Immature natural killer cell (primary cell): ENCODE measurements around the gene SMARCD2. TPM values are rescaled to one million over a fixed set of nuclear protein-coding genes. Genes with fewer than 3 reads are reported as not detected.
A peak's percentile ranks its signal among the peaks of the same experiment; 100 is the strongest.

Experiments
- DNase-seq, 3 donors: peaks; one replicate each; pipeline ENCODE4 v3.0.0; 2022; ENCODE audit warnings: mixed read lengths in 1 of 3
- H3K27ac Mint-ChIP-seq, 6 donors: one replicate each; pipeline ENCODE4 v1.8.0; 2020; ENCODE audit warnings: mixed read lengths in 6 of 6, mild to moderate bottlenecking in 5 of 6, inconsistent platforms in 4 of 6, moderate library complexity in 3 of 6
- H3K27me3 Mint-ChIP-seq, 3 donors: one replicate each; pipeline ENCODE4 v1.8.0; 2020 to 2021; ENCODE audit warnings: low read depth in 3 of 3, mild to moderate bottlenecking in 3 of 3, mixed read lengths in 3 of 3, moderate library complexity in 3 of 3, inconsistent platforms in 1 of 3
- H3K36me3 Mint-ChIP-seq, 3 donors: one replicate each; pipeline ENCODE4 v1.8.0; 2020; ENCODE audit warnings: mixed read lengths in 3 of 3, inconsistent platforms in 2 of 3, mild to moderate bottlenecking in 2 of 3
- H3K4me1 Mint-ChIP-seq, 2 donors: one replicate each; pipeline ENCODE4 v1.8.0; 2020; ENCODE audit warnings: inconsistent platforms in 2 of 2, mild to moderate bottlenecking in 2 of 2, mixed read lengths in 2 of 2, moderate library complexity in 1 of 2
- H3K4me3 Mint-ChIP-seq, 5 donors: one replicate each; pipeline ENCODE4 v1.8.0; 2020; ENCODE audit warnings: mild to moderate bottlenecking in 5 of 5, mixed read lengths in 5 of 5, inconsistent platforms in 3 of 5, moderate library complexity in 3 of 5
- H3K9me3 Mint-ChIP-seq, 6 donors: one replicate each; pipeline ENCODE4 v1.8.0; 2020; ENCODE audit warnings: mild to moderate bottlenecking in 6 of 6, mixed read lengths in 6 of 6, inconsistent platforms in 4 of 6, moderate library complexity in 3 of 6
- polyA plus RNA-seq, 3 donors: library from polyadenylated mRNA; unstranded; fragments of 300-500 nt; fragmentation: Illumina TruSeq; gene quantifications; one replicate each; pipeline ENCODE4 v1.2.3, GENCODE V29; 2021

Gene SMARCD2
- polyA plus RNA-seq, 3 donors from 2014 or later: 77.9 to 83.7 (median 82.9) TPM

- Mint-ChIP-seq H3K4me3 (peak overlapping the region; percentile 89 to 95 (median 92)), H3K9me3 (no peaks in the 10 kb centered on the region), H3K27me3 (peaks cover 2 to 11% (median 5%) of the 10 kb centered on the region in 3 donors), H3K4me1 (peaks cover 40 to 48% of the 10 kb centered on the region in 2 donors), H3K36me3 (no peaks in the 10 kb centered on the region), H3K27ac (peak overlapping the region; percentile 59 to 93 (median 82))
- no peak for DNase-seq
Observed at GRCh38 chr17:63842173-63842539, 329 bp downstream of the SMARCD2 start.

GRCh38 chr17:63841350-63842172, 924 bp downstream of the SMARCD2 start:
- no peak for DNase-seq
- Mint-ChIP-seq H3K4me1 (peaks cover 46 to 53% of the 10 kb centered on the region in 2 donors), H3K36me3 (peaks cover 0 to 3% (median 2%) of the 10 kb centered on the region in 3 donors), H3K9me3 (no peaks in the 10 kb centered on the region), H3K27ac (peak overlapping the region; percentile 59 to 93 (median 83)), H3K27me3 (peaks cover 2 to 11% (median 5%) of the 10 kb centered on the region in 3 donors), H3K4me3 (peak overlapping the region; percentile 89 to 95 (median 92))

DNA sequence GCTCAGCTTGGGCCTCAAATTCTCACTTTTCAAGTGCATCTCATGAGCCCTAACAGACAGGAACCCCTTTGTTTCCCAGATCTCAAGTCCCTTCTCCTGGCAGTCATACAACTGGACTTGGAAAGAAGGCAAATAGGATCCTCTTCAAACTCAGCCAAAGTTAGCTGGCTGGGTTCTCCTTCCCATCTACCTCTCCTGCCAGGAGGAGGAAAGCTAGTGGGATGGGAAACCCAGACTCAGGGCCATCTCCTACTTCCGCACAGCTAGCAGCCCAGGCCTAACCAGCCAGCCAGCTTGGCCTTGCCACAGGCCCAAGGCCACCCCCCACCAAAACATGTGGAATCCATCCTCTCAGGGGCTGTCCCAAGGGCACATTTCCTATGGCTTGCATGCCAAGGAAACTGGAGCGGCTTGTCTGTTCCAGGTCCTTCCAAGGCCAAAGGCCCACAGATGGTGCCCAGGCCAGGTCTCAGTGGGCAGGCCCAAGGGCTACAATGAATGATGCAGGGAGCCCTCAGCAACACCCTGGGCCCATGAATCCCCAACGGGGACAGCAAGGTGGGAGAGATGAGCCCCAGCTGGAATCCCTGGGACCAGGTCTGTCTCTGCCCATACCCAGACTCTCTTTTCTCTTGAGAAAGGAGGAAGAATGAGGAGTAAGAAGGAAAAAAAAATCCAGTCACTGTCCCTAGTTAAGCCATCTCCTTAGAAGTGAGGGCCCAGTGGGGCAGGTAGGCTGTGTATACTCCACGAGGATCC, 1.7 kb downstream of the SMARCD2 start:
- peak overlapping the region; percentile 89 to 95 (median 92) for H3K4me3 Mint-ChIP-seq

DNA sequence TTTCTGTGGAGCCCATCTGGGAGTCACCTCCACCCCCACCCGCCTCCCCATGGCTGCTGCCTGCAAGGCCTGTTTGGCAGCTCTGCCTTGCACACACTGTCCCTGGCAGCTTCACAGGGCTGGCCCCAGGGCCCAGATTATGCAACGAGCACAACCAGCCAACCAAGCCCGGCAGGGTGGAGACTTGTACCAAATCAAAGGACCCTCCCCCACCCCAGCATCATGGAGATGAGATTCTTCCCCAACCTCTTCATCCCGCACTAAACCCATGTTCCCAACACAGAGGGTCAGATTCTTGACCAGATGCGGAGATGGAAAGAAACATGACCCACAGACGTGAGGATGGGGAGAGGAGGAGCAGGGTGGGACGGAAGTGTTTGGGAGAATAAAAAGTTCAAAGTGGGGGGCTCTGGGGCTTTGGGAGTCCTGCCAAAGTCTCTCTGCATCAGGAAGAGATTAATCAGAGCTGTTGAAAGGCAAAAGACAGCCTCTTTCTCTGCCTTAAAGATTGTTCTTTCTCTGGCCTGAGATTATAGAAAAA, 3.8 kb downstream of the SMARCD2 start:
- no peaks in the 10 kb centered on the region for H3K9me3 Mint-ChIP-seq
- no peak overlapping the region for H3K27ac Mint-ChIP-seq
- no peak overlapping the region for H3K4me3 Mint-ChIP-seq
- peaks cover 2 to 16% (median 7%) of the 10 kb centered on the region in 3 donors for H3K27me3 Mint-ChIP-seq
- DNase-seq: no peak
- H3K36me3 Mint-ChIP-seq: peaks cover 0 to 8% (median 4%) of the 10 kb centered on the region in 3 donors
- H3K4me1 Mint-ChIP-seq: peaks cover 47 to 67% of the 10 kb centered on the region in 2 donors

More for the DNA sequence above, 1.7 kb downstream of the SMARCD2 start:
- peaks cover 2 to 11% (median 5%) of the 10 kb centered on the region in 3 donors for H3K27me3 Mint-ChIP-seq
- no peak for DNase-seq
- no peaks in the 10 kb centered on the region for H3K9me3 Mint-ChIP-seq
- H3K4me1 Mint-ChIP-seq: peaks cover 46 to 59% of the 10 kb centered on the region in 2 donors
- H3K27ac Mint-ChIP-seq: peak overlapping the region; percentile 59 to 93 (median 83)
- H3K36me3 Mint-ChIP-seq: peaks cover 0 to 4% (median 2%) of the 10 kb centered on the region in 3 donors

DNA sequence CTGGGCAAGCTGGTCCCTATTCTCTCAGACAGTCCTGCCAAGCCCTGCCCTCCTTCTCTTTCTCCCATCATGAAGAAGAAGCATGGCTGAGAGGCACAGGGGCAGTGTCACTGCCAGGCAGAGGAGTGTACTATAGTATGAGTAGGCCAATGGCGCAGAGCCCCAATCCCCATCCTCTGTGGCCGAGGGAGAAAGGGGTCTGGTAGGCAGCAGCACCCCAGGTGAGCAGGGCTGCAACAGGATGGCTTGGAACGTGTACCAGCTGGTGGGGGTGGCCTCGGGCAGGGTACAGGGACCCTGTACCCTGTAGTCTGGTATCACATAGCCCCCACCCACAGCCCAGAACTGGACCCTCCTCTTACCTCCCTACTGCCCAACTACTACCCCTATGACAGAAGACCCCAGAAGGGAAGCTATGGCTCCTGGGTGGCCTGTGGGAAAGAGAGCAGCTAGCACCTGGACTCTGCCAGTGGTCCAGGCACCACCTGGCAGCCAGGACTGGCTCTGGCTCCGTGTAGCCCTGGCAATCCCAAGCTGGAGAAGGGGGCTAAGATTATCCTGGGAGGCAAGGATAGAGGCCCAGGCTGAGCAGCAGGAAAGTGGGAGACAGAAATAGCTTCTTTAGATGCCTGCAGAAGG, 4.4 kb downstream of the SMARCD2 start:
- H3K36me3 Mint-ChIP-seq: peaks cover 0 to 8% (median 4%) of the 10 kb centered on the region in 3 donors
- no peak for DNase-seq
- H3K9me3 Mint-ChIP-seq: no peaks in the 10 kb centered on the region
- H3K4me1 Mint-ChIP-seq: peaks cover 42 to 66% of the 10 kb centered on the region in 2 donors
- peak overlapping the region in 1 of 6 donors; percentile 24 for H3K27ac Mint-ChIP-seq
- peaks cover 2 to 14% (median 7%) of the 10 kb centered on the region in 3 donors for H3K27me3 Mint-ChIP-seq
- no peak overlapping the region for H3K4me3 Mint-ChIP-seq

DNA sequence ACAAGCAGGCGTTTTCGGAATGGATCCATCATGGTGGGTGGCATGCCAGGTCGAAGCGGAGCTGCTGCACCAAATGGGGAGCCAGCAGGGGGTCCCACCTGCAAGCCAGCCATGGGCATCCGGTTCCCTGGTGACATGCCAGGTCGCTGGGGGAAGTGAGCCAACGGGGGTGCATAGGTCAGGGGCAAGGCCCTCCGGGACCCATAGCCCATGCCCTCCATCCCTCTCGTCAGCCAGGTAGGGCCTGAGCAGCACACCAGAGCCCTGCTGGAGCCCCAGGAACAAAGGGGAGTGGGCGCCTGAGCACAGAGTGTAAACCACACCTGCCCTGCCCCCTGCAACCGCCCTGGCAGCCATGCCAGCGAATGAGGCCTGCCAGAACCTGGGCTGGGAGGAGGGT, 5.0 kb downstream of the SMARCD2 start:
- H3K4me3 Mint-ChIP-seq: no peak overlapping the region
- no peak overlapping the region for H3K27ac Mint-ChIP-seq
- no peaks in the 10 kb centered on the region for H3K9me3 Mint-ChIP-seq
- peaks cover 2 to 9% (median 7%) of the 10 kb centered on the region in 3 donors for H3K27me3 Mint-ChIP-seq
- peaks cover 41 to 66% of the 10 kb centered on the region in 2 donors for H3K4me1 Mint-ChIP-seq
- no peak for DNase-seq
- H3K36me3 Mint-ChIP-seq: peaks cover 0 to 8% (median 5%) of the 10 kb centered on the region in 3 donors

DNA sequence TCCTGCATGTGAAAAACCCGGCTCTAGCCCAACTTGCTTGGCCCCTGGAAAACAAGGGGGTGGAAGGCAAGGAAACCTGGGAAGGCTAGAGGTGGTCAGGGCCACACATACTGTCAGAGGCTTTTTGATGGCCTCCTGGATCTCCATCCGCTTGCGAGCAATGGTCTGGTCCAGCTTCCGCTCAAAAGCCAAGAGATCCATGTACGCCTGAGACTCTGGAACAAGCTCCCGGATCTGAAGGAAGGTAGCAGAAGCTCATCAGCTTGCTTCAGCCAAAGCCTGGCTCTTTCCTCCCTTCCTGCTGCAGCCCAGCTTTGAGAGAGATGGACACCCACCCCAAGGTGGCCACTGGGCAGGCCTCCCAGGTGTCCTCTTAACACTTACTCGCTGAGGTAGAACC, 5.7 kb downstream of the SMARCD2 start:
- no peak for DNase-seq
- peaks cover 38 to 63% of the 10 kb centered on the region in 2 donors for H3K4me1 Mint-ChIP-seq
- no peak overlapping the region for H3K4me3 Mint-ChIP-seq
- H3K9me3 Mint-ChIP-seq: no peaks in the 10 kb centered on the region
- H3K36me3 Mint-ChIP-seq: peaks cover 0 to 15% (median 9%) of the 10 kb centered on the region in 3 donors
- peaks cover 0 to 11% (median 7%) of the 10 kb centered on the region in 3 donors for H3K27me3 Mint-ChIP-seq
- peak overlapping the region in 1 of 6 donors; percentile 65 for H3K27ac Mint-ChIP-seq

- DNase-seq: no peak
- Mint-ChIP-seq H3K27me3 (peaks cover 0 to 16% (median 4%) of the 10 kb centered on the region in 3 donors), H3K27ac (peak overlapping the region in 3 of 6 donors; percentile 42 to 74 (median 62)), H3K36me3 (peaks cover 0 to 31% (median 19%) of the 10 kb centered on the region in 3 donors), H3K4me3 (no peak overlapping the region), H3K9me3 (no peaks in the 10 kb centered on the region), H3K4me1 (peaks cover 31 to 62% of the 10 kb centered on the region in 2 donors)
Observed at GRCh38 chr17:63835167-63835720, 7.2 kb downstream of the SMARCD2 start.

GRCh38 chr17:63834431-63835166, 7.9 kb downstream of the SMARCD2 start:
- peak overlapping the region in 3 of 6 donors; percentile 53 to 65 (median 62) for H3K27ac Mint-ChIP-seq
- DNase-seq: peak; percentile 41 to 57 (median 43)
- H3K27me3 Mint-ChIP-seq: peaks cover 0 to 21% (median 4%) of the 10 kb centered on the region in 3 donors
- peaks cover 34 to 66% of the 10 kb centered on the region in 2 donors for H3K4me1 Mint-ChIP-seq
- no peaks in the 10 kb centered on the region for H3K9me3 Mint-ChIP-seq
- no peak overlapping the region for H3K4me3 Mint-ChIP-seq
- peaks cover 0 to 37% (median 26%) of the 10 kb centered on the region in 3 donors for H3K36me3 Mint-ChIP-seq

GRCh38 chr17:63833741-63834373, 8.6 kb downstream of the SMARCD2 start:
- H3K27ac Mint-ChIP-seq: peak overlapping the region in 4 of 6 donors; percentile 53 to 67 (median 63)
- peaks cover 0 to 40% (median 27%) of the 10 kb centered on the region in 3 donors for H3K36me3 Mint-ChIP-seq
- peaks cover 37 to 68% of the 10 kb centered on the region in 2 donors for H3K4me1 Mint-ChIP-seq
- no peaks in the 10 kb centered on the region for H3K9me3 Mint-ChIP-seq
- DNase-seq: no peak
- no peak overlapping the region for H3K4me3 Mint-ChIP-seq
- H3K27me3 Mint-ChIP-seq: peaks cover 0 to 23% (median 2%) of the 10 kb centered on the region in 3 donors

DNA sequence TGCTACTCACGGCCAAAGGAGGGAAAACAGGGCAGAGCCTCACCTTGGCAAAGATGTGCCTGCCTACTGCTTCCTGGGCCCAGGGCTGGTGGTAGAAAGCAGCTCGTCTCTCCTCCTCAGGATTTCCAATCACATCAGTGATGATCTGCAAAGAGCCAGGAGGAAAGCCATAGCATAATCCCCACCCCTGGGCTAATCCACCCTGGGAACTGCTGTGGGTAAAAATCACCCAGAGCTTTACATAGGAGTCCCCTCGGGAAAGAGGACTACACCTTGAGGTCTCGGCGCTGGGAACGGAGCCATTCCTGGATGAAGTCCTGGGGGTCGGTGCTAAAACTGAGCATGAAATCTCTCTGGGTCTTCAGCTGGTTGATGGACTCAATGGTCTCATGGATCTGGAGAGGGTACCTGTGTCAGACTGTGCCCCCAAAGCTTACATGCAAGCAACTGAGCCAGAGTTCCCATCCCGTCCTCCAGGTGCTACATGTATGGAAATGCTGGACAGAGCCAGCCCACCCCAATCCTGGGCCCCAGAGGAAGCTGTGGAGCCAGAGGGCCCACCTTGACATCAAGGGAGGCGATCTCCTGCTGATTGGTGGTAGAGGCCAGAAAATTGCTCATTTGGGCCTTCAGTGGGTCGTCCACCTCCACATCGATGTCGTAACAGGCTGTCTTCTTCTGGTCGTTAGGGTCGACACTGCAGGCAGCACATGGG, 9.3 kb downstream of the SMARCD2 start:
- Mint-ChIP-seq H3K27ac (peak overlapping the region in 1 of 6 donors; percentile 34), H3K27me3 (peaks cover 0 to 26% (median 2%) of the 10 kb centered on the region in 3 donors), H3K36me3 (peaks cover 0 to 40% (median 27%) of the 10 kb centered on the region in 3 donors), H3K4me1 (peaks cover 35 to 68% of the 10 kb centered on the region in 2 donors), H3K9me3 (no peaks in the 10 kb centered on the region), H3K4me3 (no peak overlapping the region)
- DNase-seq: no peak
